GM13977 (cell line): ENCODE data around the gene ATP11A.

Experiments
- DNase-seq: peaks from one replicate; pipeline ENCODE4 v3.0.0; 2012; ENCODE audit warnings: low spot score
- in situ Hi-C: fragments of 300-500 bp; cut with MboI; formaldehyde crosslinking; loops from one replicate; pipeline ENCODE4 v1.12.0; 2022; ENCODE audit warnings: low sequenced_read_pairs, low pct_unique_long_range_greater_than_20kb, mixed read lengths, inconsistent platforms; ENCODE audit not compliant: unreplicated experiment
- TF ChIP-seq, protein P1 (sequence below): IDR thresholded peaks from 2 replicates; pipeline ENCODE4 v1.5.1; 2012; ENCODE audit warnings: mild to moderate bottlenecking, control low read depth; ENCODE audit not compliant: insufficient read depth; ENCODE audit errors: extremely low read depth, missing control alignments

ATP11A gene

DNA sequence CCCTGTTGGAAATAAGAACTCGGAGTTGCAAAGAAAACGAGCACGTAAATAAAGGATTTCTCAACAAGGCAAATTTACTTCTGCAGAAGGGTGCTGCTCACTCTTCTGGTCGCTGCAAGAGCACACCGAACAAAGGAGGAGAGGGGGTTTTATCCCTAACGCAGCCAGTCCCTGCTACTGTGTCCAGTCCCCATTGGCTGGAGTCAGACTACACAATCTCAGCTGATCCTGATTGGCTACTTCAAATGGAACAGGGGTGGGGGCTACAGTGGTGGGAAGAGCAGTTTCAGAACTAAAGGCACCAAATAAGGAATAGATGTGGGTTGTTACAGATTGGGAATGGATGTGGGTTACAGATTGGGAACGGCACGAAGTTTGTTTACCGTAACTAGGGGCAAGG is 215.2 kb downstream of the ATP11A start:
- DNase-seq, result no peak
- TF ChIP-seq, protein P1, sequence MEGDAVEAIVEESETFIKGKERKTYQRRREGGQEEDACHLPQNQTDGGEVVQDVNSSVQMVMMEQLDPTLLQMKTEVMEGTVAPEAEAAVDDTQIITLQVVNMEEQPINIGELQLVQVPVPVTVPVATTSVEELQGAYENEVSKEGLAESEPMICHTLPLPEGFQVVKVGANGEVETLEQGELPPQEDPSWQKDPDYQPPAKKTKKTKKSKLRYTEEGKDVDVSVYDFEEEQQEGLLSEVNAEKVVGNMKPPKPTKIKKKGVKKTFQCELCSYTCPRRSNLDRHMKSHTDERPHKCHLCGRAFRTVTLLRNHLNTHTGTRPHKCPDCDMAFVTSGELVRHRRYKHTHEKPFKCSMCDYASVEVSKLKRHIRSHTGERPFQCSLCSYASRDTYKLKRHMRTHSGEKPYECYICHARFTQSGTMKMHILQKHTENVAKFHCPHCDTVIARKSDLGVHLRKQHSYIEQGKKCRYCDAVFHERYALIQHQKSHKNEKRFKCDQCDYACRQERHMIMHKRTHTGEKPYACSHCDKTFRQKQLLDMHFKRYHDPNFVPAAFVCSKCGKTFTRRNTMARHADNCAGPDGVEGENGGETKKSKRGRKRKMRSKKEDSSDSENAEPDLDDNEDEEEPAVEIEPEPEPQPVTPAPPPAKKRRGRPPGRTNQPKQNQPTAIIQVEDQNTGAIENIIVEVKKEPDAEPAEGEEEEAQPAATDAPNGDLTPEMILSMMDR, result no peak
- in situ Hi-C loops, result no loop called here

DNA sequence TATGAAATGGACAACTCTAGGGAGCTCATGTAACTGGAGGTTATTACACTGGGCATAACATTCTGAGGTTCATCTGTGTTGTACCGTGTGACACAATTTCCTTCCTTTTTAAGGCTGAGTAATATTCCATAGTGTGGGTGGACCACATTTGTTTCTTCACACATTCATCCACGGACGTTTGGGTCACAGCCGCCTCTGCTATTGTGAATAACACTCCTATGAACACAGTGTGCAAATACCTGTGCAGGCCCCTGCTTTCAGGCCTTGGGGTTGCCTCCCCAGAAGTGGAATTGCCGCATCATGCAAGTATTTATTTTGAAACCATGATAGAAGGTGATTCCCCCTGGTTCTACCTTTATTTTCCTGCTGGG is 215.8 kb downstream of the ATP11A start:
- in situ Hi-C loops, result no loop called here
- DNase-seq, result no peak
- TF ChIP-seq, protein P1, result no peak

DNA sequence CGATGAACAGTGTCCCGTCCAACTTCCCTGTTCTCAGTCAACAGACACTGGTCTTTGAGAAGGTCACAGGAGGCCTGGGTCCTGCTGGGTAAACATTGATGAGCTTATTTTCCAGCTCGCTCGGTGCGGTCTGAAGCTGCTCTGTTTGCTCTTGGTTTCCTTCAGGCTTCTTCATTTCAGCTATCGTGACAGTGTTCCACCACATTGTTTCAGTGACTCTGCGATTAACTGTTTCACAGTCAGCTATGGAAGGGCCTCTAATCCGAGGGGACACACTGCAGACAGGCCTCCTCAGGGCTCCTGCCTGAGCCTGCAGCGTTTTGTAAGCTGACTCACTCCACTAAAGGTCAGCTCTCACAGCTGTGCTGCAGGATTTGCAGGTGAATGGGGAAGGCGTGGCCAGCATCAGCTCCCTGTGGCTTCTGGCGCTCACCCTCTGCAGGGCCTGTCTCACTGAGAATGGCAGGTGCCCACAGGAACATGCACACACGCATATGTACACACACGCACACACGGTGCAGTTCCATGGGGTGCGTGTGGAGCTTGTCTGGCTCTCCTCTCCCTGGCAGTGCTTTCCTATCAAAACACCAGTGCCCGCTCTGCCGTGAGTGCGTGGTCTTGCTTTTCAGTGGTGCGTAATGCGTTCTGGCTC is 216.3 kb downstream of the ATP11A start:
- TF ChIP-seq, protein P1, result no peak
- no peak for DNase-seq

DNA sequence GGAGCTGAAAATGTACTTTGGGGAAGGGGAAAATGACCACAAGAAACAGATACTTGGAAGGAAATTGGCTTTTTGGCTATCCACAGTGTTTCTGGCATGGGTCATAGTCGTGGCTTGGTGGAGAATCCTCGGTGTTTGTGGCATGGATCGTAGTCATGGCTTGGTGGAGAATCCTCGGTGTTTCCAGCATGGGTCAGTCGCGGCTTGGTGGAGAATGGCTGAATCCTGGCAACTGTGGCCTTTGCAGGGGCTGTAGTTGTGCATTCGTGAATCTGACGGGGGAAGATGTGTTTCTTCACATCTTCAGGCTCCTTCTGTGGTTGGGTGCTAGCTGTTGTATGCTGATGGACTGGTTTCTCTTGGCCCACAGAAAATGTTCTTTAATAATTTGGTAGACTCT is 217.4 kb downstream of the ATP11A start:
- no peak for DNase-seq
- in situ Hi-C loops, result no loop called here

More for the DNA sequence above, 216.3 kb downstream of the ATP11A start:
- in situ Hi-C loops, result no loop called here

DNA sequence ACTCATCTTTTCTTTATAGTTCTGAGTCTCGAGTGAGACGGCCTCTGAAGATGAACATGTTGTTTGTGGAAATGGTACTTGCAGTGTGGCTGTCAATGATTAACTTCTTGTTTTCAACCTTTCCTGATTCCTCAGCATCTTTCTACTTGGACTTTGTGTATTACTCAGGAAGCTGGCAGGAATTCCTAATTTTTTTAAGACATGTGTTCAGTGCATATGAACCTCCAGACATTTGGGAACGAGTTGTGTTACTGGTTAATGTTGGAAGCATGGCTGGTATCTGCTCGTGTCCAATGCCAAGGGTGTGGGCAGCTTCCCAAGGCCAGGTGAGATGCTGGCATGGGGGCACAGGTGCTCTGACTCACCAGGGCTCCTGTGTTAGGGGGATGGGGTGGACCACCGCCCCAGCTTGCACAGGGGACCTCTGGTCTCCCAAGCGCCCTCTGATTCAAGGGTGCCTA is 218.1 kb downstream of the ATP11A start:
- in situ Hi-C loops, result no loop called here
- TF ChIP-seq, protein P1, result no peak

More for the DNA sequence above, 217.4 kb downstream of the ATP11A start:
- TF ChIP-seq, protein P1, result no peak

DNA sequence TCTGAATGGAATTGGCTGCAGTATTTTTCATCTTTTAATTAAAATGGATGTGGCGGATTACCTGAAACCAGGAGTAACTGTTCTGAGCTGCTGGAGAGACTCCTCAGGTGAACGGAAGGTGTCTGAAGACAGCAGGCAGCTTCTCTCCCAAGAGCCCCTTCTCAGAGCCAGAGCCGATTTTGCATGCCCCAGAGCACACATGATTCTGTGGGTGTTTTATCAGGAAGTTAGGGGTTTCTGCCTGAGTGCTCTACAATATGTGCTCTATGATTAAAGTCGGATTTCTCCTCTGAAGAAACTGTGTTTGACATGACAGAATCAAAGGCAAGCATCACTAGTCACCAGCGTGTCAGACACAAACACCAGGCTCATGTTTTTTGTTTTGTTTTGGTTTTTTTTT is 218.5 kb downstream of the ATP11A start:
- in situ Hi-C loops, result no loop called here
- no peak for DNase-seq
- TF ChIP-seq, protein P1, result no peak

More for the DNA sequence above, 218.1 kb downstream of the ATP11A start:
- DNase-seq, result no peak
